Thyroid gland (tissue), 4 donors: Measurements from ENCODE around the gene SGCA.

Experiments
- CTCF ChIP-seq, 6 experiments: fragments of 200-600 bp in 3 of 6; fragments of 450-650 bp in 3 of 6; sonication (generic) in 3 of 6; IDR thresholded peaks; one replicate each; pipeline ENCODE4 v1.5.1; 2016 to 2019; ENCODE audit warnings: antibody characterized with exemption in 6 of 6, mild to moderate bottlenecking in 2 of 6, inconsistent platforms in 1 of 6, moderate library complexity in 1 of 6
- POLR2A ChIP-seq, 2 donors: fragments of 450-650 bp; IDR thresholded peaks; one replicate each; pipeline ENCODE4 v1.6.1; 2017; ENCODE audit warnings: antibody characterized with exemption in 2 of 2, mild to moderate bottlenecking in 2 of 2, moderate library complexity in 1 of 2

GRCh38 chr17:50204431-50204830, 38.6 kb downstream of the SGCA start:
- TF ChIP-seq CTCF (IDR thresholded peaks at IDR 0.05): no peak
- TF ChIP-seq POLR2A (IDR thresholded peaks at IDR 0.05): no peak
